Globus pallidus (tissue), 1 donor: ENCODE data around the gene ATG7.
"Not testable (repeated sequence)": the region's sequence is repeated elsewhere in the genome, so short reads cannot be mapped to it uniquely, and the experiment has no call there.

Source experiments
- DNase-seq: peaks from one replicate; pipeline ENCODE4 v3.0.0-alpha.2; 2015; ENCODE audit warnings: low spot score

ATG7 gene

GRCh38 chr3:11509173-11510000, 237.2 kb downstream of the ATG7 start:
- DNase-seq: peak; percentile 33

DNA sequence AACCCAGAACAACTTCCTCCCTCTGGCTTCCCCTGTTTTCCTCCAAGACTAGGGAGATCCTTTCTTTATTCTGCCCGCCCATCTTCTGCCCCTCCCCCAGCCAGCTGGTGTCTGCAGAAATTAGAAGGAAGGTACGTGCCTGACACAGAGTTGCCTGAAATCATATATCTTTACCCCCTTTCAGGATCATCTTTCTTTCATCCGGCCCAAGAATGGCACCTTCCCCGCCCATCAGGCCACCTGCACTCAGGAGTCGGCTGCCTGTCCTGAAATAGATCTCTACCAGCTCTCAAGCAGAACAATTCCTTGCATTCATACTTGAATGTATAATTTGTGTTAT, 237.8 kb downstream of the ATG7 start:
- no peak for DNase-seq

DNA sequence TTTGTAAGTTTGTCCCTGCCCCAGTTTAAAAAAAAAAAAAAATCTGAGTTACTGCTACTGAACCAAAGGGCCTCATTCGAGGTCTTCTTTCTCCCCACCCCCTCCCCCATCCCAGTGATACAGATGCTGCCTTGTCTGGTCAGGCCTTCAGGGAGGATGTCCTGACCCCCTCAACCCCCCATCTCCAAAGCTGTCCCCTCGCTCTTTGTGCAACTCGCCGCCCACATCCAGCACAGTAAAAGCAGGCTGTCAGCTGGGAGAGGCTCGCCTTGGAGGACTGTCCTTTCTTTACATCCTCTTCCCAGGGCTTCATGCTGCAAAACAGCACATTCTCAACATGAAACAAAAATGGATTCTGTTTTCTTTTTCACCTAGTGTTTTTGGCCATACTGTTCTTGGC, 238.2 kb downstream of the ATG7 start:
- no peak for DNase-seq

DNA sequence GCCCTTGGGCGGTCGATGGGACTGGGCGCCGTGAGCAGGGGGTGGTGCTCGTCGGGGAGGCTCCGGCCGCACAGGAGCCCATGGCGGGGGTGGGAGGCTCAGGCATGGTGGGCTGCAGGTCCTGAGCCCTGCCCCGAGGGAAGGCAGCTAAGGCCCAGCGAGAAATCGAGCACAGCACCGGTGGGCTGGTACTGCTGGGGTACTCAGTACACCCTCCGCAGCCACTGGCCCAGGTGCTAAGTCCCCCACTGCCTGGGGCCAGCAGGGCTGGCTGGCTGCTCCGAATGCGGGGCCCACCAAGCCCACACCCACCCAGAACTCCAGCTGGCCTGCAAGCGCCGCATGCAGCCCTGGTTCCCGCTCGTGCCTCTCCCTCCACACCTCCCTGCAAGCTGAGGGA, 239.4 kb downstream of the ATG7 start:
- not testable (repeated sequence) for DNase-seq

GRCh38 chr3:11513125-11513816, 241.1 kb downstream of the ATG7 start:
- DNase-seq: not testable (repeated sequence)

GRCh38 chr3:11513817-11514135, 241.6 kb downstream of the ATG7 start:
- DNase-seq: no peak

DNA sequence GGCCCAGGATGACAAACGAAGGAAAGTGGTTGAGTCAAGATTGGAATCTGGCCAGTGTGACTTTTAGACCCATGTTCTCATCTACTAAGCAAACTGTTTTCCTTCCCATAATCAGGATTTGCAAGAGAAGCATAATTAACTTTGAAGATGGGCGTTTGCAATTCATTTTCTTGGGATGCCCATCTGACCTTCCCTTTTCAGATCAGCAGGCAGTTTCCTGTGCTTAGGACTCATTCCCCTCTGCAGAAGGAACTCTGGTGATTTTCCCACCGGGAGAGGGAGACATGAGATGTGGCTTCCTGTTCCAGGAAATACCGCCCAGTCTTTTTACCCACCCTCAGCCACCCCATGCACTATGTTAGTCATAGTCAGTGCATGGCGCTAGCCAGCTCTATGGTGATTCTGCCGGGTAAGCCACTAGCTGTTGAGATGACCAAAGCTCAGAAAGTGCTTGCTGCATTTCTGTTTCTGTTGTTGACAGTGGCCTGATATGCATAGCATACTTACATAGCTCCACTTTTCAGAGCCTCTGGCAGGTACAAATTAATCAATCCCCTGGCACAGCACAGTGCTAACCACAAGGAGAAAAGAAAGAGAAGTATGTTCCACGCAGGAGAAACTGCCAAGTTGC, 242.1 kb downstream of the ATG7 start:
- no peak for DNase-seq

- DNase-seq: no peak
Measured at GRCh38 chr3:11517601-11518000, 245.4 kb downstream of the ATG7 start.

- DNase-seq: no peak
Measured at GRCh38 chr3:11521167-11521566, 249.0 kb downstream of the ATG7 start.

DNA sequence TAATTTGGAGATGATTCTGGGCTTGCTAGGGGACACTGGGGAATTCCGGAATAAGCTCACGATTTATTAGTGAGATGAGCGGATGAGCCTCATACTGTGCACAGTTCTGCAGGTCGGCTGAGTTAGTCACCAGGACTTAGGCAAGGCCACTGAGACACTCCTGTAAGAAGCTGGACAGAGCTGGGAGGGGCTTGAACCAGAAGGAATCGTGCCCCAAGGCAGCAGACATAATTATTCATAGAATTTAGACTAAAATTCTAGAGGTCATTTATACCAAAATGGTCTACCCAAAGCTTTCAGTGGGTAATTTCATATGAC, 250.2 kb downstream of the ATG7 start:
- DNase-seq: no peak

GRCh38 chr3:11522953-11523571, 250.9 kb downstream of the ATG7 start:
- no peak for DNase-seq

DNA sequence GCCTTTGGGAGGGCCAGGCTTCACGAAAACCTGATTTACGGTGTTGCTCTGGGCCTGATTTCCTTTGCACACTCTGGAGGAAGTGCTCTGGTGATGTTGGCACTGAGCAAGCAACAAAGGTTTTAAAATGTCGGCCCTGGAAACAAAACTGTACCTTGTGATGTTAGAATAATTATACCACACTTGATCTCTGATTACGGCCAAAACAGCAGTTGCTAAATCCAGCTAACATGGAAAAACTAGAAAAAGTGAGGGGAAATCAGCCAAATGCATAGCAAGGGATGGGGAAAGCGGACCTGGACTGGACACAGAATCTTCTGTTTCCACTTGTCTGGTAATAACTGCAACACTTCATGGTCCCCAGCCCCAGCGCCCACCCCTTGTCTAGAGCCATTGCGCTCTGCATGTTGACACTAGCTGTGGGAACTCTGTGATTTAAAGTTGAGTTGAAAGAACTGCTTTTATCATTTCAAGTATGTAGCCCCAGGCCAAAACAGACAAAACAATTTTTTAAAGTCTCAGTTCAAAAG, 251.4 kb downstream of the ATG7 start:
- DNase-seq: no peak

DNA sequence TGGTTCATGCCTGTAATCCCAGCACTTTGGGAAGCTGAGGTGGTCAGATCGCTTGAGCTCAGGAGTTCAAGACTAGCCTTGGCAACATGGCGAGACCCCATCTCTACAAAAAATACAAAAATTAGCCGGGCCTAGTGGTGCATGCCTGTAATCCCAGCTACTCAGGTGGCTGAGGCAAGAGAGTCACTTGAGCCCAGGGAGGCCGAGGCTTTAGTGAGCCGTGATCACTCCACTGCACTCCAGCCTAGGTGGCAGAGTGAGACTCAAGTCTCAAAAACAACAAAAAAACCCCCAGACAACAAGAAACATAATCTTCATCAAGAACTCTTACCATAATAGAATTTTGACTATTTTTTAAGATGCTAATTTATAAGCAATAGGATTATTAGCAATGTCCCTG, 253.9 kb downstream of the ATG7 start:
- not testable (repeated sequence) for DNase-seq

DNA sequence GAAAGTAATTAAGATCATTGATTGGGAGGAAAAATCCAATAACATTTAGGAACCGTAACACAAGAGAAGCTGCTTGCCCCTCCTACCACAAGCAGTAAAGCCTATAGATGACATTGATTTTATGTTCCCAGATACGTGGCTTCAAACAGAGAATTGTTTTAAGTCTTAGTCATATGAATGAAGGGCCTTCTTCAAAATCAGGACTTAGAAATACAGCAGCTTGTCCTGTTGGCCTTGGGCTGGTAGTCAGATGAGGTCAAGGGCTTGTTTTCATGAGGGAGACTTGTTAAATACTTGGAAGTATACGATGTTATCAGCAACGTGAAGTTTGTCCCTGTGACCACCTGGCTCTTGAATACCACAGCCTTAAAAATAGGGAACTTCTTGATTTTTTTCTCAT, 257.1 kb downstream of the ATG7 start:
- no peak for DNase-seq

DNA sequence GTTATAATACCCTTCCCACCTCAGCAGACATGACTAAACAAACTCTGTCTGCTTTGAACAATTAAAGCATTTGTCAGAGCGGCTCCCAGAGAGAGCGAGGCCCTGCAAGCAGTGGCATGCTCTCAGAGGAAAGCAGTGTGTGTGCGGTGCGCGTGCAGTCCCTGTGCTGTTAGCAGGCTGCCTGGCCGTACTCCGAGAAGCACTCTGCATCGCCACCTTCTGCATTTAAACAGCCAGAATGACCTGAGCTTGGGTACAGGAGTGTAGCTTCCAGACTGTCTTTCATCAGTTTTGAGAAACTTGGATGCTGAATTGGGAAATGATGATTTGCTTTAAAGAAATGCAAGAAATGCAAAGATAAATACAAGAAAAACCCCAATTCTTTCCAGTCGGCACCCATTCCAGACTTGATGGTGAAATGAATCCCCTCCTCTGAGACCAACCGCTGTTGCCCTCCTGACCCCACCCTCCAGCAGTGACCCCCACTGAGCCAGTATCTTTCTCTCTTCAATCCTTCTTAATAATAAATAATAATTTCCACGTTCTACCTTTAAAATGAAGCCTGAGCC, 258.0 kb downstream of the ATG7 start:
- DNase-seq: peak; percentile 33

- DNase-seq: no peak
Measured at GRCh38 chr3:11532931-11533391, 260.8 kb downstream of the ATG7 start.

DNA sequence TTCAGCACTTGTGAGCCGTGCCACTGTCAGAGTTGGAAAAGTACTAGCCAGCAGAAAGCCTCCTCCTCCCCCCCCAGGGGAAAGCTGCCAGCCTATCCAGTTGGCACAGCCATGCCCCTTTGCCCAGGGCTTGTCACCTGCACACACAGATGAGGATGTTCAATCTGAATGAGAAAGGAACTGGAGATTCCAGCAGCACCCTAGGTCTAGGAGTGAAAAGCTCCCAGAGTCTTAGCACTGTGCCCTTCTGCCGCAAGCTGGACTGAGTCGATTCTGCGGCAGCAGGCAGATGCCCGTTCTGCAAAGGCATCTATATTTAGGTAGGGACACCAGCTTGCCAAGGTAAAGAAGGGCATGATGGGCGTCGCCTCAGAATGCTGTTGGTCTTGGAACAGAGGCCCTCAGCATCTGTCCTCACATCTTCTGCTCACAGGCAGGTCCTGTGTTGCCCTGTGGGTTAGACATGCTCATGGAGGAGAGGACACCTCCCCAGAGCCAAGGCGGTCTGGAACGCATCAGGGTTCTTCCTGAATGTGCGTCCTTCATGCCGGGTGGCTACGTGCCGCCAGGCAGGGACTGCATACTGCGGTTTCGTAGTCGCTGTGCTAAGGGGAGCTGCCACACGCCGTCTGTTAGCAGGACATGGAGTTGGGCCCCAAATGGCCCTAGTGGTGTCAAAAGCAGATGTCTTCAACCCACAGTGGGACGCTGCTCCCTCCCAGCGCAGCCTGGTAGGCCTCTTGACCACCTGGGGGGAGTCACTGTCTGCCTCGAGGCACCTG, 262.0 kb downstream of the ATG7 start:
- no peak for DNase-seq

DNA sequence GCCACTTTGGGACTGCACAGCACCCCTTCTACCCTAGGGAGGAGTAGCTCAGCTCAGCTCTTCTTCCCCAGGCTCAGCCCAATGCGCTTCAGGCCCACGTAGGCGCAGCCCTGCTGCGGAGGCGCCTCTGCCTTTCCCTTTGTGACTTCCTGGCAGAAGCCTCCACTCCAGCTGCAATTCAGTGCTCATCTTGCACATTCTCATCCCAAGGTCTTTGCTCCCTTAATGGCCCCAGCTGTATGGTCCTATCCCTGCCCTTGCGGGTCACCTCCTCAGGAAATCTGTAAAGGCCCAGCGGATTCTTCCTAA, 262.6 kb downstream of the ATG7 start:
- no peak for DNase-seq

DNA sequence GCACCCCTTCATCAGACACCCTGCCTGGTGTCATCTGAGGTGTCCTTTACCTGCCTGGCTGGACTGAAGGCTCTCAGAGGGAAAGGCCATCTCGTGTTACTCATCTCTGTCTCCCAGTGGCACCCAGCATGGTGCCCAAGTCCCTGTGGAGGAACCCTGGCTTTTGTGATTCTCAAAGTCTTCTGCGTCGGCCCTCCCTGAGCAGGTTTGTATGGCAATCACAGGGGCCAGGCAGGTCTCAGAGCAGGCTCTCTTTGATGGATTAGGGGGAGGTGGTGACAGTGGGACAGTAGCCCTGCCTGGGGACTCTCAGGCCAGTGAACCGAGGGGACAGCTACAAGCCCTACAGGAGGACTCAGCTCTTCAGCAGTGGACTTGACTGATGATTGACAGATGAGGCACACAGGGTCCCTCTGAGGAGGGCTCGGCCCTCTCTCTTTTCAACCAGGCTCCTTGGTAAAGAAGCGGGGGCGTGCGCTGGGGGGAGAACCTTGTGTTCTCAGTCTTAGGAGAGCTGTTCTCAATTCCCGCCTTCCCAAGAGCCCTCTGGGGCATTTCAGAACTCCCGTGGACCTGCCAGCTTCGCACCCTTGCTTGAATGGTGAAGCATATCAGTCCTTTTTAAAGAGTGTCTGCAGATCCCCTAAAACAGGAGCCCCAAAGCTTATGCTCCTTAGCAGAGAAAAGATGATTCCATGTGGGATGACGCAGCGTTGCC, 263.2 kb downstream of the ATG7 start:
- DNase-seq: no peak

DNA sequence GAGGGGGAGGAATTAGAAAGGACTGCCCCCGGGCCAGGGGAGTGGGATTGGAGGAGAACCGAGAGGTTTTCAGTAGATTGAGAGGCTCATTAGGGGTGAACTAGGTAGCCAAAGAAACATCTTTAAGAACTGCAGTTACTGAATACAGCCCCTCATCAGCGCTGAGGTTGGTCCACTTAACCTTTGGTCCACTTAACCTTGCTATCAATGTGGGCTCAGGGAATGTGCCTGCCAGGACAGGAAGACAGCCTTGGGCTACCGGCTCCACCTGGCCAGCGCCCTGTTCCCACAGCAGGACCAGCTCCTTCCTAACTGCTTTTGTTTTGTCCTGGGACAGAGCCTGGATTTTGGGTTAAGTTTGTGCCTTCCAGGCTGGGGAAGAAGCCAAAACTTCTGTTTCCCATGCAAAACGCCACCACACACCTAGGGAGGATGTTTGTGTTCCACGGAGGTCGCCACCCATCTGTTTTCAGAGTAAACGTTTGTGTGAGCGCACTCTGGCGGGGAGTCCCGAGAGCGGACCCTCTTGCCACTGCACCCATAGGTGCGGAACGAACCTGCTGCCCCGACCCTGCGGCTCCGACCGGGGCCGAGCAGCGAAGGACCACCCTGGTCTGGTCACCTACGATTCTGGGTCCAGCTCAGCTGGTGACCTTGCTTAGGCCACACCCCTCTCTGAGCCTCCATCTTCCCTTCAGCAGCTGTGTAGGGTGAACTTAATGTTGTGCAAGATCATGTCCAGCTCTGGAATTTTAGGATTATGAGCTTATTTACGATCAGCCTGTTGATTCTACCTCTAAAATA, 264.1 kb downstream of the ATG7 start:
- no peak for DNase-seq
